GM19328 (cell line): ENCODE data around the gene PANK2.

Source experiments
- ATAC-seq: cut with Tn5 transposase; IDR thresholded peaks from one replicate; pipeline ENCODE4 v1.9.1; 2021; ENCODE audit warnings: mild to moderate bottlenecking, moderate library complexity; ENCODE audit not compliant: unreplicated experiment

The PANK2 gene

DNA sequence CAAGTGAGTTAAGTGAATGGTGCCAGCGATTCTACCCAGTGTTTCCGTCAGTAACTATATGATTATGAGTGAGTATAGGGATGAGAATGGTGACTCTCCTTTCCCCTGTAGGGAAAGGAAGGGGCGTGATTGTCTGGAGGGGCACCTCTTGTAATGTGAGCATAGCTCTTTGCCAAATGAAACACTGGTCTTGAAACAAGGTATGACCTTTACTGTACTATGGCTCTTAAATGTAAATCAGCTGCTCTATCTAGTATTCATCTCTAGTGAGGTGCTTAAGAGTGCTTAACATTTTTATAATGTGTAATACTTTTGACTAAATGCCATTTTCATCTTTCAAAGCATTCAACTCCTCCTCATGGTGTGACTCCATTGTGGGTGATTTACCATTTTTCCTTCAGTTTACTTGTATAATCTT is 11.0 kb downstream of the PANK2 start:
- ATAC-seq, result no peak

DNA sequence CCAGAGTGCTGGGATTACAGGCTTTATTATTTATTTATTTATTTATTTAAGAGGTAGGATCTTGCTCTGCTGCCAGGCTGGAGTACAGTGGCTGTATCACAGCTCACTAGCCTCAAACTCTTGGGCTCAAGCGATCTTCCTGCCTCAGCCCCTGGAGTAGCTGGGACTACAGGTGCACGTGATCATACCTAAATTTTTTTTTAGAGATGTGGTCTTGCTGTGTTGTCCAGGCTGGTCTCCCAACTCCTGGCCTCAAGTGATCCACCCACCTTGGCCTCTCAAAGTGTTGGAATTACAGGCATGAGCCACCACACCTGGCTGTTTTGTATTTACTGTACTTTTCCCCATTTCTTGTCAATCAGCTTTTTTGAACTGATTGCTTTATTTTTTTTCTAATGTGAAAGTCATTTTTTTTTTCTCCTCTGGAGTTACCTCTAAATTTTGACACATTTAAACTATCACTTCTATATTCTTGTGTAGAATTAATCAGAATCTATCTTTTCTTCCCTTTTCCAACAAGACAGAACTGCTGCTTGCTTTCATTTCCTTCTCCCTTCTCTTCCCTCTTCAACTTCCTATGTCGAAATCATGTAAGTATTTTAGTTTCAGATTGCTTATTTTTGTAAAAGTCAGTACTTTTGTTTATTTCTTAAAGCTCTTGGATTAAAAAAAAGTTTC is 12.0 kb downstream of the PANK2 start:
- ATAC-seq, result no peak

DNA sequence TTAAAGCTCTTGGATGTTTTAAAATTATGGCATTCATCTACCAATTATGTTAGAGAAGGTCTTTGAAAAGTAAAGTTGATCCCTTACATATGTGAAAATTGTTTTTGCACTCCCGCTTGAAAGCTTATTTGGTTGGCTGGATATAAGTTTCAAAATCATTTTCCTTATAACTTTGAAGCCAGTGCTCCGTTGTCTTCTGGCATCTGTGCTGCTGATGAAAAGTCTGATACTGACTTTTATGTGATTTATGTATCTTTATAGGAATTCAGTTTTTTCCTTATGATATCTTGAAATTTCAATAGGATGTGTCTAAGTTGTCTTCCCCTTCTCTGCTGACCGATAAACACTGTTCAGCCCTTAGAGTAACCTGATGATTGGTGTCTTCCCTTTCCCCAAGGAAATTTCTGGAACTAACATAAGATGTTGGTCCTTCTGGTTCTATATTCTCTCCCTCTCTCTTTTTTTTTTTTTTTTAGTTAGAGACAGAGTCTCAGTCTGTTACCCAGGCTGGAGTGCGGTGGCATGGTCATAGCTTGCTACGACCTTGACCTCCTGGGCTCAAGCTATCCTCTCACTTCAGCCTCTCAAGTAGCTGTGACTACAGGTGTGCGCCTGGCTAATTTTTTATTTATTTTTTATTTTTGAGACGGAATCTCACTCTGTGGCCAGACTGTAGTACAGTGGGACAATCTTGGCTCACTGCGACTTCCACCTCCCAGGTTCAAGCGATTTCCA is 12.7 kb downstream of the PANK2 start:
- ATAC-seq, result no peak

DNA sequence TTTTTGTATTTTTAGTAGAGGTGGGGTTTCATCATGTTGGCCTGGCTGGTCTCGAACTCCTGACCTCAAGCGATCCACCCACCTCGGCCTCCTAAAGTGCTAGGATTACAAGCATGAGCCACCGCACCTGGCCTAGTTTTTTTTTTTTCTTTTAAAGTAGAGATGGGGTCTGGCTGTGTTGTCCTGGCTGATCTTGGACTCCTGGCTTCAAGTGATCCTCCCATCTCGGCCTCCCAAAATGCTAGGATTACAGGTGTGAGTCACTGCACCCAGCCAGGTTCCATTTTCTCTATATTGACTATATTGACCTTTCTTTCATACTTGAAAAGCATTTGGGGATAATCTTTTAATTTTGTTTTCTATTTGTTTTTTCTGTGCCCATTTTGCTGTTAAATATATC is 13.3 kb downstream of the PANK2 start:
- ATAC-seq, result no peak

DNA sequence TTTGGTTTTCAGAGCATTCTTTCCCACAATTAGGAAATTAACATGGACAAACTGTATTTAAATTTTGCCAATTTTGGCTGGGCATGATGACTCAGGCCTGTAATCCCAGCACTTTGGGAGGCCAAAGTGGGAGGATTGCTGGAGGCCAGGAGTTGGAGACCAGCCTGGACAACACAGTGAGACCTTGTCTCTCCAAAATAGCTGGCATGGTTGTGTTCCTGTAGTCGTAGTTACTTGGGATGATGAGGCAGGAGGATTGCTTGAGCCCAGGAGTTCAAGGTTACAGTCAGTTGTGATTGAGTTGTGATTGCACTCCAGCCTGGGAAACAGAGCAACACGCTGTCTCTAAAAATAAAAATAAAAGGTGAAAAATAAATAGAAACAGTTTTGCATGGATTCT is 15.0 kb downstream of the PANK2 start:
- ATAC-seq, result no peak

DNA sequence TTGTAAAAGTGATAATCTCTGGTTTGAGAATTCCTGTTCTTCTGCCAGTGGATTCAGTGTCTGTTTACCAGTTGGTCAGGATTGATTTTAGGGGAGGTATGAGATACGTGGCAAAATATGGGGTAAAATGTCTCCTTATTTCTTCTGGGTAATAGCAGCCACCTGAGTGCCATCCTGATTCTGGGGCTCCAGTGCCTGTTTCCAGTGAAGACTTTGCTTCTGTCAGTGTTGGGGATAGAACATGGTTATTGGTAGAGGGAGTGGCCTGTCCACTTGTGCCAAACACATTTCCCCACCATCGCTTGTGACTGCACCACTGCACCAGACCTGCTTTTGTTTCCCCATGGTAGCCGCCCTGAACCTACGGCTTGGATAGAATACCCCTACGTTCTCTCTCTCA is 15.7 kb downstream of the PANK2 start:
- ATAC-seq, result no peak

DNA sequence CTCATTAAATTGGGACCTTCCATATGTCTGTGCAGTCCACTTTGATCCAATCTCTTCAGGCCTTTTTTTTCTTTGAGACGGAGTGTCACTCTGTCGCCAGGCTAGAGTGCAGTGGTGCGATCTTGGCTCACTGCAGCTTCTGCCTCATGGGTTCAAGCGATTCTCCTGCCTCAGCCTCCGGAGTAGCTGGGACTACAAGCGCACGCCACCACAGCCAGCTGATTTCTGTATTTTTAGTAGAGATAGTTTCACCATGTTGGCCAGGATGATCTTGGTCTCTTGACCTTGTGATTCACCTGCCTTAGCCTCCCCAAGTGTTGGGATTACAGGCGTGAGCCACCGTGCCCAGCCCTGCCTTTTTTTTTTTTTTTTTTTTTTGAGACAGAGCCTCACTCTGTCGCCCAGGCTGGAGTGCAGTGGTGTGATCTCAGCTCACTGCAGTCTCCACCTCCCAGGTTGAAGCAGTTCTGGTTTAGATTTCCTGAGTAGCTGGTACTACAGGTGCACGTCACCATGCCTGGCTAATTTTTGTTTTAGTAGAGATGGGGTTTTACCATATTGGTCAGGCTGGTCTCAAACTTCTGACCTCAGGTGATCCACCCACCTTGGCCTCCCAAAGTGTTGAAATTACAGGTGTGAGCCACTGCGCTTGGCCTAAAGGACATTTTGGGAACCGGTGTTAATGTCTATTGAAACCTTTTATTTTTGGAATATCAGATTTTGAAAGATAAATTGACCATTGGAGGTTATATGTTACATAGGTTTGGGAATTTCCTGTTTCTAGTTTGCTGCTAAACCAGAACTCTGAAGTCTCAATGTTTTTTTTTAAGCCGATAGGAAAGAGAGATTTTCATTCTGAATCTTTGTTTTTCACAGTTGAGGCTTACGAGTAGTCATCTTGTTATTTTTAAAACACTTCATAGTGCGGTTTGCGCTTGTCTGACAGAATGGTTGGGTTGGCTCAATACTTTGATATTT is 17.8 kb downstream of the PANK2 start:
- peak; percentile 73 for ATAC-seq

DNA sequence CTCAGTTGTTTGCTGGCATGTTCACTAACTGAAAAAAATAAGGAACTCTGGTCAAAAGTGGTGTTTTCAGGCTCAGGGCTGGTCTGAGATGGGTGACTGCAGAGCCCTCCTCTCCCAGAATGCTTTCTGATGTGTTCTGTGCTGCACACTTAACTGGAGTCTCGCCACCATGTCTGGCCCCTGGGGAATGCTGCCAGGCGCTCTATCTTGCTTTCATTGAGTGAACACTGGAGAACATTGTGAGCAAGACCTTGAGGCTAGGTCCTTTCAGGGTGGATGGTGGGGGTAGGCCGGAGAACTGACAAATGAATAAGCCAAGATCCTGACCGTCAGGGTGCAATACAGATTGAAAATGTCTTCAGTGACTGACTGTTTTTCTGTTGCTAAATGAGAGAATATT is 19.5 kb downstream of the PANK2 start:
- no peak for ATAC-seq

DNA sequence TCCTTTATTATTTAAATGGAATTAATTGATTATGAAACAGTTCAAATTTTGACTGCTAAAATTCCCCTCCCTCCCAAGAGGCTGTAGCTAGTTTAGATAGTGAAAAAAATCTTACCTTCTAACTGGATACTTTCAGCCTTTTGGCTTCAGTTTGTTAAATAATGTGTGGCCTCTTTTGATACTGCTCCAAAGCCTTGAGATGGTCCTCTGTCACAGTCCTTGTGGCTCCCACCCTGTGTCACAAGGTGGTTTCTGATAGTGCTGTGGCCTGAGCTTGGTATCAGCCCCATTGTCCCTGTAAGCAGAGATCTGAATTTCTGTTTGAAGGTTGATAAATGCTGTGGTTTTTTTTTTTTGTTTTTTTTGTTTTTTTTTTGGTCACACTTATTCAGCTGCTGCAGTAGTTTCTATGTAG is 20.8 kb downstream of the PANK2 start:
- ATAC-seq, result no peak

DNA sequence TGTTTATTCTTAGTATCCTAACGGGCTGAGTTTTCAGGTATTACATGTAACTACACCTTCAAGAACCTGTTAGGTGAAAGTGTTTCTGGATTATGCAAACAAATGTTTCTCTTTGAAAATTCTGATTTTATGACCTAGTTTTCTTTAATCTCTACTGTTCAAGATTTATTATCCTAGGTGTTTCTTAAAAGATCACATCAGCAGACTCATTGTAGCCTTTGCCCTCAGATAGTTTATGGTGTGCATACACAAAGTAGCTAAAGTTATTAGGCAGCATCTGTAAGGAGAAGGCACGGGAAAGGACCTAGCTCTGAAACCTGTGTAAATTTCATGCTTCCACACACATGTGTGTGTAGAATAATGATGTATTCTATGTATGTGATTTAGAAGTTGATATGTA is 21.7 kb downstream of the PANK2 start:
- no peak for ATAC-seq

DNA sequence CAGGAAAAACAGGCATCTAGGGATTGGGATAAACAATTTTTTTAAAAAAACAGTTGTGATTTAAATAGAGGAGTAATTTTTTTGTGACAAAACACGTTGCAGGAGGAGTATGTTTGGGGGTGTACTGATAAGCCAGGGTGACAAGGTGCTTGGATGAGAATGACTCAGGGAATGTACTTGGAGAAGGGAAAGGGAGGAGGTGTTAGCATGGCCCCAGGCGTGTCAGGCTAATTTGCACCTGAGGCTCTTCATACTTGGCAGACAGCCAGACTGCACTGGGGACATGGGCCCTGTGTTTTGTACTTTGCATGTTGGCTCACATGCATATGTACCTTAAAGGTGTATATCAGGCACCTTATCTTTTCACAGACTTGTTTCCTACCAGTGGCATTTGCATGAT is 22.8 kb downstream of the PANK2 start:
- ATAC-seq, result no peak

DNA sequence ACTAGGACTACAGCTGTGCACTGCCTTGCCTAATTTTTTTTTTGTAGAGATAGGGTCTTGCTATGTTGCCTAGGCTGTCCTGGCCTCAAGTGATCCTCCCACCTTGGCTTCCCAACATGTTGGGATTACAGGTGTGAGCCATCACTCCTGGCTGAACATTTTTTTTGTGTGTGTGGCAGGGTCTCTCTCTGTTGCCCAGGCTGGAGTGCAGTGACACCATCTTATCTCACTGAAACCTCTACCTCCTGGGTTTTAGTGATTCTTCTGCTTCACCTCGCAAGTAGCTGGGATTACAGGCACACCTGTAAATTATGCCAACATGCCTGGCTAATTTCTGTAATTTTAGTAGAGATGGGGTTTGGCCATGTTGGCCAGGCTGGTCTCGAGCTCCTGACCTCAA is 25.3 kb downstream of the PANK2 start:
- ATAC-seq, result no peak

DNA sequence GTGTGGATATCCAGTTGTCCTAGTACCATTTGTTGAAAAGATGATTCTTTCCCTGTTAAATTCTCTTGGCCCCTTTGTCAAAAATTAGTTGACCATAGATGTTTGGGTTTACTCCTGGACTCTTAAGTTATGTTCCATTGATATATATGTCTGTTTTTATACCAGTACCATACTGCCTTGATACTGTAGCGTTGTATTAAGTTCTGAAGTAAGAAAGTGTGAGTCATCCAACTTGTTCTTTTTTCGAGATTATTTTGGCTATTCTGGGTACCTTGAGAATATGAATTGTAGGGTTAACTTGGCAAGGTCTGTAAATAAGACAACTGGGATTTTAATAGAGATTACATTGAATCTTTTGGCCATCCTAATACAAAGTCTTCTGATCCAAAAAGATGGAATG is 26.5 kb downstream of the PANK2 start:
- no peak for ATAC-seq

DNA sequence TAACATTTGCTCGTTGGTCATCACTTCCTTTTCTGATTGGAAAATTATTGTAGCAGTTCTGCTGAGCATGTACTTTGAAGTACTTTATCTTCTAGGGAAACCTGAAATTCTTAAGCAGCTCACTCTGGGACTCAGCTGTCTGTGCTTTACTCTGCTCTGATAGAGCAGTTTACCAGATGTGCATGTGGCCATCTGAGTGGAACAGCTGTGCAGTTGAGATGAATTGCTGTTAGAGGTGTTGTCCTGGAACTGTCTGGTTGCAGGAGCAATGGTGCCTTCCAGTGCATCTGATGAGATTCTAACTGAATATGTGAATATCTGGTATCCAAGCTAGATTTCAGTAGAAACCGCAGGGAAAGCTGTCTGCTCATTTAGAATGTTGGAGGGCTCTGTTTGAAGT is 27.2 kb downstream of the PANK2 start:
- no peak for ATAC-seq

DNA sequence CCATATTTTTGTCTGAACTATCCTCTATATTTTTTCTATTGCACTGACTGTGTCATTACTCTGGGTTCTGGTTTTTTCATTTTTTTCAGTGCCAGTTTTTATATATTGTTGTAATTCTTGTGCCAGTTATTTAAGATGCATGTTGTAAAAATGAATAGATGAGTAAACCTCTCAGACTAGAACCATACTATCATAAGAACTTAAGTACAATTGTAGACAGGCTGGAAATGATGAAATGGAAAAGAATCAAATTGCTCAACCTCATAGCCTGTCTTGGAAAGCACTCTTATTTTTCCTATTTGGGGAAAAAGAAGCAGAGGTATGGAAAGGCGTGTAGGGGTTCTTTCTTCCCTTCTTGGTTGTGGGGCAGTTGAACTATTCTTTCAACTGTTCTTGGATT is 30.2 kb downstream of the PANK2 start:
- ATAC-seq, result no peak

DNA sequence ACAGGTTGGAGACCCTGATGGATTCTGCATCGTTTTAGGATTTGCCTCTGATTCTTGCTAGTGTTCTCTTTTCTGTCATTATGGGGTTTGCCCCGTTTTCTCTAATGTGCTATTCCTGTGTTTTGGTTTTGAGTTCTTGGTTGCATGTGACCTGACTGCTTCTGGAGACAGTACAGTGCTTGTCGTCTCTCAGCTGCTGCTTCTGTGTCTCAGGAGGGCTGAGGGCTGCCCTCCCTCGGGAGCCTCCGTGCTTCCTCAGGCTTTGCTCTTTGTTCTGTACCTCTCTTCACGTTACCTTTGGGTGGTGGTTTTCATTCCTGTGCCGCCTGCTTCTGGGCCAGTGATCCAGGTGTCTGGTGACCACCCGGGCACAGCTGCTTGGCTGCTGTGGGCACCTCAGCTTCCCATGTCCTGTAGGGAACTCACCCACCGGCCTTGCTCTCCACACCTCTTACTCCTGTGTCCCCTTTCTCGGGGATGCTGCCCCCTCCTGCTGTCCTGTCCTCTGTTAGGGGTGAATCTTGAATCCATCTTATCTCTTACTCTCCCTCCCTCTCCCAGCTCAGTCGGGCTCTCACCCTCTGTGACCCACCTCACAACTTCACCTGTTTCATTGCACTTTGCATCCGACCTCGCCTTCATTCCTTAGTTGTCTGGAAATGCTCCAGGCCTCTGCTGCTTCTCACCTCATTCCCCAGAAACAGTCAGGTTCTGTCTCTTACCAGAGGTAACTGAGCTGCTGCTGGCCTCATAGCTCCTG is 33.2 kb downstream of the PANK2 start:
- ATAC-seq, result no peak

DNA sequence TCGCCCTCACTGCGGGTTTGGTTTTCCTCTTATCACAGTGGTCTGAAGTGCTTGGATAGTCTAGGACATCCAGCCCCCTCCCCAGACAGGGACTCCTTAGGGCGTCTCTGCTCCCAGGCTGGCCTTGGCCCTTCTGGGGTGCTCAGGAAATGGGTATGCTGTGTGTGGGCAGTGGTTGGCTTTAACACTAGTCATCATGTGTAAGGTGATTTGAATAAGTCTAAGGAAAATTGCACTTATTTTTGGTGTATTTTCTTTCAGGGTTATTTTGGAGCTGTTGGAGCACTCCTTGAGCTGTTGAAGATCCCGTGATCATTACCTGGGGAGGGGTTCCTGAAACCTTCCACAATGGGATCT is 33.8 kb downstream of the PANK2 start:
- ATAC-seq, result no peak

DNA sequence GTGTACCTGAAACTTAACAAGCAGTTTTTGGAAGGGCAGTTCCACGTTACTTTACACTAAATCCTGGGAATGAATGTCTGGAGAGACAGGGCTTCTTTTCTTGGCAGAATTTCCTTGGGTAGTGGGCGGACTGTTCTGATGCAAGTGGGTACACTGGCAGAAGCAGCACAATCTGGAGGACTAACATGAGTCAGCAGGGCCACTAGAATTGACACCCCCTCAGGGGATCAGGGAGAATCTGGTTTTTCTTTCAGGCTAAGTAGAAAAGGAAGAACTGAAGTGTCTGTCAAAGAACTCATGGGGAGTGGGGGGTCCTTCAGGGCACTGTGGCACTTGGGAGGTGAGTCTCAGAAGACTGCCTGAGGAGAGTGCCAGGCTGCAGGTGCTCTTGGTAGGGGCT is 34.6 kb downstream of the PANK2 start:
- no peak for ATAC-seq

DNA sequence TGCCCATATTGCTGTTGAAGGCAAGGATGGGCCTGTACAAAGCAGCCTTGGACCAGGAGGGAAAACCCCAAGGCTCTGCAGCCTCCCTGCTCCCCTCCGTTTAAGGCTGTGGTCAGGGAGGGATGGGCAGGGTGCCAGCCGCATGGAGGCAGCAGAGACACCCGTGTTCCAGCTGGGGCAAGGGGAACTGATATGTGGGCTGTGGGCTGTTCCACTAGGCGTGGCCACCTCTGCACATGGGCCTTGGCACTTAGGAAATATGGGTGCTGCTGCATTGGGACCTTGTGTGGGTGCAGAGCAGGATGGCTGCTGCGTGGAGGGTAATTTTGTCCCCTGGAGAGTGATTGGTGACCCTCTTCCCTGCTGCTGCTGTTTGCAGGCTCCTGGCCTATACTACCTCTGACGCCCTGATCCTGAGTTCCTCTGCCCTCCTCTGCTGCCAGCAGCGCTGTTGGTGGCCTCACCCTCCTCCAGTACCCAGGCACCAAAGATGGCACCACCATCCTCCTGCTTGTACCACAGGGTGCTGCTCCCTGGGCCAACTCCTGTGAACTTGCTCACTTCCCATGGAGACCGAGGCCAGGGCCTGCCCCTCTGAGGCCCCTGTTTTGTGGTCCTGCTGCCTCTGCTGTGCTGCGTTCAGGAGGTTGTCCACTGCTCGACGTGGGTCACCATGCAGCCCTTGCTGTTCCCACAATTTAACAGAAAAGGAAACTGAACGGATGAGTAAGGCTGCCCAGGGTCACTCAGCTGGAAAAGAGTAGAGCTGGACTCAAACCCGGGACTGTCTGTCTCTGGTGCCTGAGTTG is 35.3 kb downstream of the PANK2 start:
- ATAC-seq, result no peak

DNA sequence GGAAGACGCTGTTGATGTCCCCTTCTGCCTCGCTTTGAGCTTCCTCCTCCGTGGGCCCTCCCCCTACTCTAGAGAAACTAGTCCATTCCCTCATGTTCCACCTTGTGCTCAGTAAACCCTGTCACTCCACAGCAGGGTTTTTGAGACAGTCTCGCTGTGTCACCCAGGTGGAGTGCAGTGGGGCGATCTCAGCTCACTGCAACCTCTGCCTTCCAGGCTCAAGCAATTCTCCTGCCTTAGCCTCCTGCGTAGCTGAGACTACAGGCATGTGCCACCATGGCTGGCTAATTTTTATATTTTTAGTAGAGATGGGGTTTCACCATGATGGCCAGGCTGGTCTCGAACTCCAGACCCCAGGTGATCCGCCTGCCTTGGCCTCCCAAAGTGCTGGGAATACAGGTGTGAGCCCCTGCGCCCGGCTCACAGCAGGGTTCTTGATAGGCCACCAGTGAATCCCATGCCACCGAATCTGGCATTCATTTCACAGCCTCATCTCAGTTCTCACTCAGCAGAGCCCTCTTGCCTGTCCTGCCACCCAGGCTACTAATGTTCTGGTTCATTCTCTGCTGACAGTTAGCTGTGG is 36.0 kb downstream of the PANK2 start:
- ATAC-seq, result no peak
